Heart right ventricle (tissue), 16 donors: ENCODE results near the gene CSTF2T. TPM values are rescaled to one million over a fixed set of nuclear protein-coding genes. Genes with fewer than 3 reads are reported as not detected.

Experiments
- ATAC-seq, 8 donors: fragments of 200-7000 bp; cut with Tn5 transposase; one replicate each; pipeline ENCODE4 v1.9.1; 2020; ENCODE audit warnings: mild to moderate bottlenecking in 8 of 8, moderate library complexity in 8 of 8, moderate number of reproducible peaks in 1 of 8
- DNase-seq, 2 donors: peaks; one replicate each; pipeline ENCODE4 v3.0.0-alpha.2; 2020
- H3K27ac ChIP-seq, 10 donors: fragments of 200-600 bp; sonication (generic) in 2 of 10; one replicate each; pipeline versions ENCODE4 v1.5.0 to v1.8.0; 2020 to 2022; ENCODE audit warnings: mild to moderate bottlenecking in 3 of 10
- H3K27me3 ChIP-seq, 7 donors: fragments of 200-600 bp; one replicate each; pipeline ENCODE4 v1.8.0; 2021 to 2022; ENCODE audit warnings: mild to moderate bottlenecking in 2 of 7
- H3K36me3 ChIP-seq, 9 donors: fragments of 200-600 bp; sonication (generic) in 1 of 9; one replicate each; pipeline versions ENCODE4 v1.5.0 to v1.8.0; 2020 to 2022; ENCODE audit warnings: mild to moderate bottlenecking in 2 of 9
- H3K4me1 ChIP-seq, 9 donors: fragments of 200-600 bp; sonication (generic) in 1 of 9; one replicate each; pipeline versions ENCODE4 v1.5.0 to v1.8.0; 2020 to 2022; ENCODE audit warnings: mild to moderate bottlenecking in 4 of 9
- H3K4me3 ChIP-seq, 10 donors: fragments of 200-600 bp; sonication (generic) in 2 of 10; one replicate each; pipeline versions ENCODE4 v1.5.0 to v1.8.0; 2020 to 2022; ENCODE audit warnings: mild to moderate bottlenecking in 7 of 10, moderate library complexity in 2 of 10
- H3K9me3 ChIP-seq, 11 donors: fragments of 200-600 bp in 10 of 11; sonication (generic) in 2 of 11; one replicate each; pipeline versions ENCODE4 v1.5.0 to v1.8.0; 2013 to 2022; ENCODE audit warnings: mild to moderate bottlenecking in 2 of 11, control low read depth in 1 of 11, moderate library complexity in 1 of 11
- CTCF ChIP-seq, 9 donors: fragments of 200-600 bp; sonication (generic) in 2 of 9; IDR thresholded peaks; one replicate each; pipeline versions ENCODE4 v1.5.0 to v1.8.0; 2021 to 2022; ENCODE audit warnings: antibody characterized with exemption in 9 of 9, mild to moderate bottlenecking in 5 of 9, moderate library complexity in 1 of 9
- WGBS, 2 donors: extraction: QIAGEN DNeasy Blood & Tissue Kit; methylation state at CpG; one replicate each; pipeline ENCODE4 v1.1.7; 2013; ENCODE audit warnings: inconsistent platforms in 1 of 2; 5-methylcytosine and 5-hydroxymethylcytosine counted together
- intact Hi-C, 10 donors: fragments of 100-400 bp; cut with DNase I; formaldehyde crosslinking; loops; one replicate each; pipeline versions ENCODE4 v1.11.1 to v1.14.2; 2022
- polyA plus RNA-seq, 2 donors: library from polyadenylated mRNA; stranded (reverse); fragments of 200-250 nt; gene quantifications; one replicate each; pipeline ENCODE4 v1.2.3, GENCODE V29; 2013
- total RNA-seq, 10 donors: library from RNA; stranded (reverse); fragmentation: NEBNext Ultra II Directional in 3 of 10; extraction: Animal tissue kit (Norgen Biotek cat#: 25700) in 3 of 10; gene quantifications; one replicate each; pipeline versions ENCODE4 v1.2.1 to v1.2.4, GENCODE V29; 2021 to 2023
- donor health status: Arrhythmogenic right ventricular cardiomyopathy.
- donor health status: ischemic (EF 13 %, LVEDD 7.1; RV severe dilation, severe dysfunction).
- donor health status: healthy with polysubstance abuse.
- donor health status: DM: no; HTN: yes; CAD: no.
- donor health status: DM: no; HTN: no; CAD: no.
- donor health status: ischemic (EF 25% LVEDD 6.9; RV normal size, moderate dysfunction).
- donor health status: ischemic (EF 25% LVEDD 5.7; RV mildly dilated, moderate dysfunction).
- donor health status: healthy.
- donor health status: DM: yes; HTN: yes; CAD: no.
- donor health status: Ischemic cardiomyopathy.
- donor health status: ischemic (EF 35%, LVEDD 5.7; RV mildly dilated, moderate dysfunction).
- donor health status: nonischemic (EF 11% LVEDD 7.7; RV severe dilation, severe dysfunction).
- donor health status: DM: yes; HTN: yes; CAD: no.
- donor health status: PGD.
- donor health status: ischemic (EF 29% LVEDD 5.4; RV normal size, mild dysfunction).
- donor health status: nonischemic (EF 23%, LVEDD 6.1; RV moderate dilation, normal function).

Gene CSTF2T
- total and polyA plus RNA-seq, 12 donors, result 9.4 to 31.6 (median 22.9) TPM

GRCh38 chr10:51711519-51711891 lies 12.1 kb upstream of the CSTF2T start:
- Histone ChIP-seq H3K36me3 (no peaks in the 10 kb centered on the region), H3K27me3 (no peaks in the 10 kb centered on the region), H3K9me3 (no peaks in the 10 kb centered on the region), H3K27ac (no peak overlapping the region), H3K4me3 (no peak overlapping the region), H3K4me1 (peaks cover 0 to 38% (median 17%) of the 10 kb centered on the region in 9 donors)
- TF ChIP-seq CTCF (IDR thresholded peaks at IDR 0.05), result no peak
- ATAC-seq (no peak), DNase-seq (no peak)
- intact Hi-C loops, result loop anchor here in 1 of 10 donors (10.0 kb wide), 1 partner anchor 243 kb away; no protein-coding TSS in a partner anchor
- WGBS, 2 donors, result 56 to 68% methylated on average over 1 of the region's 1 CpG

- Histone ChIP-seq H3K4me3 (no peak overlapping the region), H3K36me3 (no peaks in the 10 kb centered on the region), H3K9me3 (no peaks in the 10 kb centered on the region), H3K27ac (no peak overlapping the region), H3K27me3 (no peaks in the 10 kb centered on the region), H3K4me1 (peaks cover 0 to 48% (median 24%) of the 10 kb centered on the region in 9 donors)
- no peak for TF ChIP-seq CTCF (IDR thresholded peaks at IDR 0.05)
- intact Hi-C loops, result loop anchor here in 4 of 10 donors (10.0 kb wide), 4 partner anchors 245 to 715 kb away; no protein-coding TSS in a partner anchor
- no peak for ATAC-seq
- WGBS, 2 donors, result 67 to 68% methylated on average over 2 of the region's 2 CpGs
- no peak for DNase-seq
Measured at GRCh38 chr10:51709324-51709972, 10.1 kb upstream of the CSTF2T start.

- no peak for ATAC-seq
- intact Hi-C loops, result loop anchor here in 4 of 10 donors (10.0 kb wide), 4 partner anchors 246 to 714 kb away; no protein-coding TSS in a partner anchor
- no peaks in the 10 kb centered on the region for H3K36me3 ChIP-seq
- H3K4me1 ChIP-seq, result peaks cover 0 to 48% (median 24%) of the 10 kb centered on the region in 9 donors
- H3K27me3 ChIP-seq, result no peaks in the 10 kb centered on the region
- no peak overlapping the region for H3K4me3 ChIP-seq
- WGBS, 2 donors, result 92 to 93% methylated on average over 2 of the region's 2 CpGs
- no peaks in the 10 kb centered on the region for H3K9me3 ChIP-seq
- no peak for DNase-seq
- H3K27ac ChIP-seq, result peak overlapping the region in 1 of 10 donors; percentile 55
- TF ChIP-seq CTCF (IDR thresholded peaks at IDR 0.05), result no peak
Measured at GRCh38 chr10:51708609-51709008, 9.2 kb upstream of the CSTF2T start.

GRCh38 chr10:51707821-51708424 lies 8.5 kb upstream of the CSTF2T start:
- ATAC-seq, result peak in 1 of 8 donors; percentile 30
- H3K36me3 ChIP-seq, result no peaks in the 10 kb centered on the region
- DNase-seq, result no peak
- no peaks in the 10 kb centered on the region for H3K27me3 ChIP-seq
- 80 to 82% methylated on average over 5 of the region's 5 CpGs for WGBS, 2 donors
- TF ChIP-seq CTCF (IDR thresholded peaks at IDR 0.05), result no peak
- intact Hi-C loops, result loop anchor here in 4 of 10 donors (10.0 kb wide), 4 partner anchors 247 to 713 kb away; no protein-coding TSS in a partner anchor
- H3K27ac ChIP-seq, result peak overlapping the region in 7 of 10 donors; percentile 24 to 65 (median 58)
- peaks cover 0 to 48% (median 24%) of the 10 kb centered on the region in 9 donors for H3K4me1 ChIP-seq
- no peak overlapping the region for H3K4me3 ChIP-seq
- H3K9me3 ChIP-seq, result no peaks in the 10 kb centered on the region
